AG08396 (cell line): ENCODE measurements around the gene FAM83B.
"Not testable (repeated sequence)": the region's sequence is repeated elsewhere in the genome, so short reads cannot be mapped to it uniquely, and the experiment has no call there.

ENCODE experiments used
- DNase-seq: peaks from one replicate; pipeline ENCODE4 v3.0.0; 2012; ENCODE audit warnings: low spot score, mixed read lengths

FAM83B gene

GRCh38 chr6:54860739-54861138, 14.2 kb downstream of the FAM83B start:
- DNase-seq, result no peak

- DNase-seq, result no peak
These were observed 15.5 kb downstream of the FAM83B start for GRCh38 chr6:54861905-54862616.

- no peak for DNase-seq
These were observed 17.7 kb downstream of the FAM83B start for GRCh38 chr6:54864272-54864671.

- no peak for DNase-seq
These were observed 18.6 kb downstream of the FAM83B start for GRCh38 chr6:54865091-54865631.

- DNase-seq, result no peak
These were observed 22.0 kb downstream of the FAM83B start for GRCh38 chr6:54868556-54868955.

GRCh38 chr6:54873599-54873998, 27.0 kb downstream of the FAM83B start:
- no peak for DNase-seq

GRCh38 chr6:54874349-54875048, 27.9 kb downstream of the FAM83B start:
- no peak for DNase-seq

- DNase-seq, result no peak
These were observed 29.0 kb downstream of the FAM83B start for GRCh38 chr6:54875539-54875938.

GRCh38 chr6:54876365-54876764, 29.8 kb downstream of the FAM83B start:
- no peak for DNase-seq

GRCh38 chr6:54876871-54877270, 30.3 kb downstream of the FAM83B start:
- no peak for DNase-seq

- no peak for DNase-seq
These were observed 31.2 kb downstream of the FAM83B start for GRCh38 chr6:54877713-54878317.

- no peak for DNase-seq
These were observed 32.1 kb downstream of the FAM83B start for GRCh38 chr6:54878718-54879117.

GRCh38 chr6:54879188-54879985, 32.8 kb downstream of the FAM83B start:
- no peak for DNase-seq

- no peak for DNase-seq
These were observed 34.6 kb downstream of the FAM83B start for GRCh38 chr6:54881067-54881730.

- not testable (repeated sequence) for DNase-seq
These were observed 35.3 kb downstream of the FAM83B start for GRCh38 chr6:54881891-54882290.

- DNase-seq, result no peak
These were observed 40.5 kb downstream of the FAM83B start for GRCh38 chr6:54886932-54887584.

- DNase-seq, result no peak
These were observed 45.0 kb downstream of the FAM83B start for GRCh38 chr6:54891536-54891935.

- peak; percentile 58 for DNase-seq
These were observed 46.3 kb downstream of the FAM83B start for GRCh38 chr6:54892831-54893230.

GRCh38 chr6:54893818-54894217, 47.2 kb downstream of the FAM83B start:
- no peak for DNase-seq

GRCh38 chr6:54896302-54896701, 49.7 kb downstream of the FAM83B start:
- no peak for DNase-seq
